Trophoblast cell (in vitro differentiated cells and primary cell): ENCODE results near the gene CGB7.

ENCODE experiments used
- DNase-seq, 2 donors: peaks; one replicate each; pipeline ENCODE4 v3.0.0-alpha.2; 2016
- H2AFZ ChIP-seq: 2 replicates; pipeline ENCODE4 v1.6.1; 2013; ENCODE audit warnings: low read length, moderate library complexity, mild to moderate bottlenecking; ENCODE audit not compliant: insufficient read depth, poor library complexity
- H2AK5ac ChIP-seq: 2 replicates; pipeline ENCODE4 v1.6.1; 2013; ENCODE audit warnings: mild to moderate bottlenecking, low read length
- H2BK120ac ChIP-seq: 2 replicates; pipeline ENCODE4 v1.6.1; 2013; ENCODE audit warnings: low read length, mild to moderate bottlenecking, moderate library complexity; ENCODE audit not compliant: insufficient read depth, poor library complexity
- H2BK12ac ChIP-seq: 2 replicates; pipeline ENCODE4 v1.6.1; 2013; ENCODE audit warnings: mild to moderate bottlenecking, low read length, moderate library complexity
- H2BK5ac ChIP-seq: 2 replicates; pipeline ENCODE4 v1.6.1; 2013; ENCODE audit warnings: low read length, low read depth, moderate library complexity, mild to moderate bottlenecking; ENCODE audit not compliant: poor library complexity
- H3K14ac ChIP-seq: 2 replicates; pipeline ENCODE4 v1.6.1; 2013; ENCODE audit warnings: mild to moderate bottlenecking, low read length
- H3K18ac ChIP-seq: 2 replicates; pipeline ENCODE4 v1.6.1; 2013; ENCODE audit warnings: mild to moderate bottlenecking, low read length
- H3K23ac ChIP-seq: 2 replicates; pipeline ENCODE4 v1.6.1; 2013; ENCODE audit warnings: low read length
- H3K27ac ChIP-seq: 2 replicates; pipeline ENCODE4 v1.5.1; 2013; ENCODE audit warnings: low read depth, mild to moderate bottlenecking, inconsistent platforms, low read length, moderate library complexity
- H3K27me3 ChIP-seq: 2 replicates; pipeline ENCODE4 v1.6.1; 2013; ENCODE audit warnings: inconsistent platforms, mild to moderate bottlenecking, low read length, moderate library complexity; ENCODE audit not compliant: insufficient read depth
- H3K36me3 ChIP-seq, 2 experiments: 1 replicate in 1 of 2; 2 replicates in 1 of 2; pipeline ENCODE4 v1.6.1; 2013; ENCODE audit warnings: low read length in 2 of 2, mild to moderate bottlenecking in 2 of 2, moderate library complexity in 1 of 2; ENCODE audit not compliant: insufficient read depth in 2 of 2, control insufficient read depth in 1 of 2
- H3K4ac ChIP-seq: 2 replicates; pipeline ENCODE4 v1.6.1; 2013; ENCODE audit warnings: low read depth, mild to moderate bottlenecking, low read length, moderate library complexity
- H3K4me1 ChIP-seq, 2 experiments: 1 replicate in 1 of 2; 2 replicates in 1 of 2; pipeline ENCODE4 v1.6.1; 2013; ENCODE audit warnings: low read length in 2 of 2, mild to moderate bottlenecking in 2 of 2, moderate library complexity in 1 of 2; ENCODE audit not compliant: insufficient read depth in 2 of 2, control insufficient read depth in 1 of 2
- H3K4me2 ChIP-seq: 2 replicates; pipeline ENCODE4 v1.6.1; 2013; ENCODE audit warnings: inconsistent platforms, mild to moderate bottlenecking, low read length, moderate library complexity
- H3K4me3 ChIP-seq: 2 replicates; pipeline ENCODE4 v1.5.1; 2013; ENCODE audit warnings: mild to moderate bottlenecking, low read depth, low read length, inconsistent platforms
- H3K79me1 ChIP-seq: one replicate; pipeline ENCODE4 v1.6.1; 2013; ENCODE audit warnings: low read length
- H3K79me2 ChIP-seq: 2 replicates; pipeline ENCODE4 v1.6.1; 2013; ENCODE audit warnings: low read length, mild to moderate bottlenecking; ENCODE audit not compliant: control insufficient read depth, insufficient read depth, poor library complexity
- H3K9ac ChIP-seq: 2 replicates; pipeline ENCODE4 v1.6.1; 2013; ENCODE audit warnings: mild to moderate bottlenecking, low read length
- H3K9me3 ChIP-seq: 2 replicates; pipeline ENCODE4 v1.6.1; 2013; ENCODE audit warnings: low read depth, mild to moderate bottlenecking, control low read depth, inconsistent platforms, low read length; ENCODE audit not compliant: insufficient read depth
- H4K12ac ChIP-seq: 2 replicates; pipeline ENCODE4 v1.6.1; 2013; ENCODE audit warnings: low read depth, mild to moderate bottlenecking, low read length, moderate library complexity
- H4K8ac ChIP-seq: 2 replicates; pipeline ENCODE4 v1.6.1; 2013; ENCODE audit warnings: low read depth, mild to moderate bottlenecking, low read length, moderate library complexity
- H4K91ac ChIP-seq: one replicate; pipeline ENCODE4 v1.6.1; 2013; ENCODE audit warnings: low read depth, mild to moderate bottlenecking, low read length, moderate library complexity
- WGBS: extraction: QIAGEN DNeasy Blood & Tissue Kit; methylation state at CpG from one replicate; pipeline ENCODE4 v1.1.7; 2013; ENCODE audit warnings: missing lambda C conversion rate; ENCODE audit not compliant: insufficient read length, insufficient coverage; ENCODE audit errors: extremely low coverage; 5-methylcytosine and 5-hydroxymethylcytosine counted together

The CGB7 gene

DNA sequence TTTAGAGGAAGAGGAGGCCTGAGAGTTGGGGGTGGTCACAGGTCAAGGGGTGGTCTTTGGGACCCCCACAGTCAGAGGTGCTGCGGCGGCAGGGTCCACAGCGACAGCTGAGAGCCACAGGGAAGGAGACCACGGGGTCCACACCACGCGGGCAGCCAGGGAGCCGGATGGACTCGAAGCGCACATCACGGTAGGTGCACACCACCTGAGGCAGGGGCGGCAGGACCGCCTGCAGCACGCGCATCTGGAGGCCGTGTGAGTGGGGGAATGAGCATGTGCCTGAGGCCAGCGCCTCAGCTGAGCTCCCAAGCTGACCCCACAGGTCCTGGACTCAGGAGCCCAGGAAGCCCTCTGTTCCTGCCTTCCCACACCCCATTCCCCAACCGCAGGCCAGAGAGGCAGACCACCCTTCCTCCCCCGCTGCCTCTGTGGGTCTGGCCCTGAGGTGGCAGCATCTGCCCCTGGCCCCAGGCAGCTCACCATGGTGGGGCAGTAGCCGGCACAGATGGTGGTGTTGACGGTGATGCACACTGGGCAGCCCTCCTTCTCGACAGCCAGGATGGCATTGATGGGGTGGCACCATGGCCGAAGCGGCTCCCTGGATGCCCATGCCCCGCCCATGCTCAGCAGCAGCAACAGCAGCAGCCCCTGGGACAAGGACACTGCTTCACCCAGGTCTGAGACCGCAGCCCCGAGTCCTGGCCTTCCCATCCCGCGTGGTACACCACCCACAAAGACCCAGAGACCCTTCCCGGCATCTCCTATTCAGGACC is 41.3 kb downstream of the CGB7 start:
- H4K12ac ChIP-seq, result no peak overlapping the region
- peaks cover 33 to 39% of the 10 kb centered on the region in 2 experiments for H3K36me3 ChIP-seq
- H3K27ac ChIP-seq, result no peak overlapping the region
- H2AFZ ChIP-seq, result no peak overlapping the region
- H3K18ac ChIP-seq, result no peak overlapping the region
- H2AK5ac ChIP-seq, result no peak overlapping the region
- no peak overlapping the region for H4K91ac ChIP-seq
- WGBS, result no CpG with 5 or more reads among the region's 29 CpGs
- no peak overlapping the region for H3K4ac ChIP-seq
- no peak overlapping the region for H3K4me3 ChIP-seq
- no peak overlapping the region for H2BK5ac ChIP-seq
- H3K79me1 ChIP-seq, result peaks cover 12% of the 10 kb centered on the region
- H4K8ac ChIP-seq, result no peak overlapping the region
- H3K4me2 ChIP-seq, result no peak overlapping the region
- H3K9me3 ChIP-seq, result peaks cover 4% of the 10 kb centered on the region
- no peak for DNase-seq
- no peak overlapping the region for H2BK12ac ChIP-seq
- peaks cover 7% of the 10 kb centered on the region for H3K27me3 ChIP-seq
- no peak overlapping the region for H3K23ac ChIP-seq
- H2BK120ac ChIP-seq, result no peak overlapping the region
- H3K14ac ChIP-seq, result no peak overlapping the region
- no peaks in the 10 kb centered on the region for H3K79me2 ChIP-seq
- H3K4me1 ChIP-seq, result peaks cover 5 to 11% of the 10 kb centered on the region in 2 experiments
- H3K9ac ChIP-seq, result no peak overlapping the region

DNA sequence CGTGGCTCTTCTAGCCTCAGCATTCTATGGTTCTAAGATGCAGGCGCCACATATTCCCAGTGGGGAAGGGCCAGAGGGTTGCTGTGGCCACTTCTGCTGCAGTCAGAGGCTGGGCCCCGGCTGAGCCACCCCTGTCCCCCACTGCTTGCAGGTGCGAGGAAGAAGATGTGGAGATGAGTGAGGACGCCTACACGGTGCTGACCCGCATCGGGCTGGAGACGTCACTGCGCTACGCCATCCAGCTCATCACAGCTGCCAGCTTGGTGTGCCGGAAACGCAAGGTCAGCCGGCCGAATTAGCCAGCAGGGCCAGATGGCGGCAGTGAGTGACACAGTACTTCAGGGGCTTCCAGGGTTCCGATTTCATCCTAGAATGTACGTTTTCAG is 42.7 kb downstream of the CGB7 start:
- Histone ChIP-seq H3K9me3 (peaks cover 3% of the 10 kb centered on the region), H3K27ac (no peak overlapping the region), H2BK12ac (no peak overlapping the region), H3K4ac (no peak overlapping the region), H3K79me2 (no peaks in the 10 kb centered on the region), H2BK5ac (no peak overlapping the region), H4K12ac (no peak overlapping the region), H3K23ac (no peak overlapping the region), H3K4me2 (no peak overlapping the region), H3K79me1 (peaks cover 12% of the 10 kb centered on the region), H3K14ac (peak overlapping the region; percentile 21), H3K27me3 (peaks cover 7% of the 10 kb centered on the region), H3K18ac (peak overlapping the region; percentile 12), H4K91ac (peak overlapping the region; percentile 81), H2AK5ac (peak overlapping the region; percentile 44), H3K4me3 (no peak overlapping the region), H3K9ac (no peak overlapping the region), H3K4me1 (peaks cover 5 to 11% of the 10 kb centered on the region in 2 experiments), H3K36me3 (peaks cover 45 to 50% of the 10 kb centered on the region in 2 experiments), H2BK120ac (peak overlapping the region; percentile 4), H4K8ac (no peak overlapping the region), H2AFZ (no peak overlapping the region)
- no CpG with 5 or more reads among the region's 18 CpGs for WGBS
- DNase-seq, result no peak

DNA sequence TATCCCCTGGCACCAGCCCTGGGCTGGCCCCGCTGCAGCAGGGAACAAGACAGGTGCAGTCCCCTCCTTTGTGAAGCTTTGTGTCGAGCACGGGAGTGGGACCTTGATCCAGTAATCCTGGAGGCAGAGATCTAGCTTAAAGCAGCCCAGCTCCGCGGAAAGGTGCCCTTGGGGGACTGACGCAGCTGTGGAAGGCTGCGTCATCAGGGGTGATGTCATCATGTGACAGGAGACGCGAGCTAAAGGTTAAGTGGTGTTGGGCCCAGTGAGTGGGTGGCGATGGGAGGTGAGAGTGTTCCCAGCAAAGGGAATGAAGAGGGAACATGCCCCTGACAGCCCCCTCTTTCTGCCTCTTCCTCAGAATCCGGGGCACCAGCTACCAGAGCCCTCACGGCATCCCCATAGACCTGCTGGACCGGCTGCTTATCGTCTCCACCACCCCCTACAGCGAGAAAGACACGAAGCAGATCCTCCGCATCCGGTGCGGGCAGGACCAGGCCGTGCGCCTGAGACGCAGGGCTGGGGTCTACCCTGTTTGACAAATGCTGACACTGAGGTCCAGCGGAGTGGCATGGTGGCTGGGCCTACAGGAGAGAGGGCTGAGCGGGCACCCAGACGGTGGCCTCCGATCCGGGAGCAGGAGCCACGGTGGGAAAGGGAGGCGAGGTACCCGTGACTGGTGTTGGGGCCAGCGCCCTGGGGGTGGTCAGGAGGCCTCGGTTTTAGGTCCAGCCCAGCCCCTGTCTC is 43.3 kb downstream of the CGB7 start:
- no peak overlapping the region for H3K23ac ChIP-seq
- no peak overlapping the region for H2AFZ ChIP-seq

DNA sequence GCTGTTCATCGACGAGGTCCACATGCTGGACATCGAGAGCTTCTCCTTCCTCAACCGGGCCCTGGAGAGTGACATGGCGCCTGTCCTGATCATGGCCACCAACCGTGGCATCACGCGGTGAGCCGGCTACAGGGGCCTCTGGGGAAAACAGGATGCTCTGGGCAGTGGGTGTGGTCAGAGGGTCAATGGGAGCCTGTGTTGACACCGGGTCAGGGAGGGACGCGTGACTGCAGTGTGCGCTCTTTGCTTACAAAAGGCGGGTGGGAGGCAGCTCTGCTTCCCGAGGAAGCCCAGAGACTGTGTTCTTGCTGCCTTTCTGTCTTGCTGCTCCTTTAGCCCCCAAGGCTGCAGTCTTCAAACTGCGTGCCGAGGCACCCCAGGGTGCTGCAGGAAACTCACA is 46.4 kb downstream of the CGB7 start:
- no peak overlapping the region for H2BK5ac ChIP-seq
- H3K23ac ChIP-seq, result no peak overlapping the region
- no peaks in the 10 kb centered on the region for H3K27me3 ChIP-seq
- no peak overlapping the region for H3K4me2 ChIP-seq
- no peak overlapping the region for H2AFZ ChIP-seq
- H3K14ac ChIP-seq, result no peak overlapping the region
- H4K12ac ChIP-seq, result no peak overlapping the region
- peaks cover 3% of the 10 kb centered on the region for H3K9me3 ChIP-seq
- H3K79me2 ChIP-seq, result no peaks in the 10 kb centered on the region
- no peak overlapping the region for H3K4ac ChIP-seq
- no CpG with 5 or more reads among the region's 17 CpGs for WGBS
- H3K36me3 ChIP-seq, result peaks cover 61 to 68% of the 10 kb centered on the region in 2 experiments
- H3K4me1 ChIP-seq, result no peaks in the 10 kb centered on the region
- H4K91ac ChIP-seq, result peak overlapping the region; percentile 42
- no peak overlapping the region for H3K9ac ChIP-seq
- DNase-seq, result no peak
- H2BK120ac ChIP-seq, result no peak overlapping the region
- no peak overlapping the region for H2AK5ac ChIP-seq
- no peak overlapping the region for H3K4me3 ChIP-seq
- peaks cover 8% of the 10 kb centered on the region for H3K79me1 ChIP-seq
- no peak overlapping the region for H3K27ac ChIP-seq
- H4K8ac ChIP-seq, result no peak overlapping the region
- H3K18ac ChIP-seq, result no peak overlapping the region
- H2BK12ac ChIP-seq, result no peak overlapping the region

More for the DNA sequence above, 43.3 kb downstream of the CGB7 start:
- Histone ChIP-seq H4K91ac (peak overlapping the region; percentile 81), H3K79me1 (peaks cover 12% of the 10 kb centered on the region), H3K79me2 (no peaks in the 10 kb centered on the region), H4K8ac (peak overlapping the region; percentile 8), H3K4me1 (peaks cover 5 to 11% of the 10 kb centered on the region in 2 experiments), H3K27ac (no peak overlapping the region), H3K9me3 (peaks cover 3% of the 10 kb centered on the region), H3K27me3 (peaks cover 7% of the 10 kb centered on the region), H3K18ac (no peak overlapping the region), H2BK12ac (no peak overlapping the region), H2BK5ac (no peak overlapping the region), H3K4ac (no peak overlapping the region), H2AK5ac (no peak overlapping the region), H4K12ac (no peak overlapping the region), H3K4me2 (no peak overlapping the region), H3K14ac (peak overlapping the region; percentile 21), H3K4me3 (no peak overlapping the region), H3K9ac (no peak overlapping the region), H2BK120ac (peak overlapping the region; percentile 35), H3K36me3 (peaks cover 51 to 56% of the 10 kb centered on the region in 2 experiments)
- no CpG with 5 or more reads among the region's 32 CpGs for WGBS
- DNase-seq, result peak; percentile 75 to 87
